ENCODE results near the gene VWA8.

The VWA8 gene

DNA sequence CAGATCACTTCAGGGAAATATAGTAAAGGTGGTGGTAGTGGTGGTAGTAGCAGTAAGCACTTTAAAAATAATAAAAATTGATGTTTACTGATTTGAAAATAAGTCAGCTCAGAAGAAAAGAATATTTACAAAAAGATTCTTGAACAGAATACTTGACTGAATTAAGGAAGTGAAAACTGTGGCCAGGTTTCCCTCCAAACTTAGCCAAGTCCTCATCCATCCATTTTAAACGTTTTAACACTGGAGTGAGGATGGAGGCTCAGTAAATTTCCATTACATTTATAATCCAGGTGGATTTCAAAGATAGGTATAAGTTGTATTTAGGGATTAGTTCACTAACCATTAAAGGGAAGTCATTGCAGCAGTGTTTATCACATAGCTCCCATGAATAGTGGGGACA lies 282.1 kb downstream of the VWA8 start:
- CTCF ChIA-PET: interaction anchor here (0.7 to 4.0 kb wide), 3 partner anchors 10 to 433 kb away, joined by 3 to 43 read pairs (median 3); no protein-coding TSS in a partner anchor
- POLR2A ChIA-PET: interaction anchor here (0.6 kb wide), 1 partner anchor 341 kb away, joined by 3 read pairs; no protein-coding TSS in a partner anchor
- no peak overlapping the region for H3K4me3 ChIP-seq (ENCODE audit: low read depth, low read length)
- TF ChIP-seq, protein P1, sequence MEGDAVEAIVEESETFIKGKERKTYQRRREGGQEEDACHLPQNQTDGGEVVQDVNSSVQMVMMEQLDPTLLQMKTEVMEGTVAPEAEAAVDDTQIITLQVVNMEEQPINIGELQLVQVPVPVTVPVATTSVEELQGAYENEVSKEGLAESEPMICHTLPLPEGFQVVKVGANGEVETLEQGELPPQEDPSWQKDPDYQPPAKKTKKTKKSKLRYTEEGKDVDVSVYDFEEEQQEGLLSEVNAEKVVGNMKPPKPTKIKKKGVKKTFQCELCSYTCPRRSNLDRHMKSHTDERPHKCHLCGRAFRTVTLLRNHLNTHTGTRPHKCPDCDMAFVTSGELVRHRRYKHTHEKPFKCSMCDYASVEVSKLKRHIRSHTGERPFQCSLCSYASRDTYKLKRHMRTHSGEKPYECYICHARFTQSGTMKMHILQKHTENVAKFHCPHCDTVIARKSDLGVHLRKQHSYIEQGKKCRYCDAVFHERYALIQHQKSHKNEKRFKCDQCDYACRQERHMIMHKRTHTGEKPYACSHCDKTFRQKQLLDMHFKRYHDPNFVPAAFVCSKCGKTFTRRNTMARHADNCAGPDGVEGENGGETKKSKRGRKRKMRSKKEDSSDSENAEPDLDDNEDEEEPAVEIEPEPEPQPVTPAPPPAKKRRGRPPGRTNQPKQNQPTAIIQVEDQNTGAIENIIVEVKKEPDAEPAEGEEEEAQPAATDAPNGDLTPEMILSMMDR (IDR thresholded peaks at IDR 0.05; ENCODE audit: insufficient read depth, low read length, missing control alignments): no peak
- no peak for DNase-seq (ENCODE audit: low read depth, low spot score)

DNA sequence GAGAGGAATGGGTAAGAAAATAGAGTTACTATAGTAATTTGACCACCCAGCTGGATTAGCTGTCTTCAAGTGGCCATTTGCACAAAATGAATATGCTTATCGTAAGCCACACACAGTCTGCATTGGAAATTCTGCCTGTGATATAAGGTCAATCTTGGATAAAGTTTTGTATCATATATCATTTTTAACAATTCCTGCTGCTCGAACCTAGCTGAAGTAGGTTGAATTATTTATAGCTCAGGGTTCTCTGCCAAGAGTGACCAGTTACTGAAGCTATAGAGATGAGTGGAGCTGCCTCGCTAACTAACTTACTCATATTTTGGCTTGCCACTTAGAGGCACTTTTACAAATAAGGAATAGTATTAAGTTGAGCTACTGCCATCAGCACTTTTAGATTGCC lies 282.7 kb downstream of the VWA8 start:
- TF ChIP-seq, protein P1 (IDR thresholded peaks at IDR 0.05; ENCODE audit: insufficient read depth, low read length, missing control alignments): no peak
- no peak overlapping the region for H3K4me3 ChIP-seq (ENCODE audit: low read depth, low read length)
- no peak for DNase-seq (ENCODE audit: low read depth, low spot score)
- CTCF ChIA-PET: interaction anchor here (0.7 to 4.0 kb wide), 4 partner anchors 10 to 434 kb away, joined by 3 to 43 read pairs (median 4); no protein-coding TSS in a partner anchor
- POLR2A ChIA-PET: interaction anchor here (0.6 kb wide), 1 partner anchor 484 kb away, joined by 3 read pairs; no protein-coding TSS in a partner anchor

DNA sequence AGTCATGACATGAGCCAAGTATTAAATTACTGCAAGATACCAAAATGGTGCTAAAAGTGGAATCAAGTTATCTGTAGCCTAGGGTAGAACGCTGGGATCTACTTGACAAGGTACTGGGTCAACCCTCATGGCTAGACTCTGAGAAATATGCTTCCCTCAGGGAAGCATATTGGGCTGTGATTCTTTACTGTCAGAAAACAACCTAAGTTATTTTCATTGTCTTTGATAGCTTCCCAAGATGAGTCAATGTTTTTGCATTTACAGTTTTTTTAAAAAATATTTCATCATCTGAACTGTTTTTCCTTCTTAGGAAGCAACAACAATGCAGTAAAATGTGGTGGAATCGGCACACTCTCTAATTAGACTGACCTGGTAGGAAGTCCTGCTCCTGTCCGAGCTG lies 285.6 kb downstream of the VWA8 start:
- no peak overlapping the region for H3K4me3 ChIP-seq (ENCODE audit: low read depth, low read length)
- ChIA-PET POLR2A (no interaction called here), CTCF (interaction anchor here (0.8 to 1.1 kb wide), 3 partner anchors 8 to 18 kb away, joined by 3 to 4 read pairs (median 3); no protein-coding TSS in a partner anchor)
- no peak for DNase-seq (ENCODE audit: low read depth, low spot score)
- TF ChIP-seq, protein P1 (IDR thresholded peaks at IDR 0.05; ENCODE audit: insufficient read depth, low read length, missing control alignments): no peak

DNA sequence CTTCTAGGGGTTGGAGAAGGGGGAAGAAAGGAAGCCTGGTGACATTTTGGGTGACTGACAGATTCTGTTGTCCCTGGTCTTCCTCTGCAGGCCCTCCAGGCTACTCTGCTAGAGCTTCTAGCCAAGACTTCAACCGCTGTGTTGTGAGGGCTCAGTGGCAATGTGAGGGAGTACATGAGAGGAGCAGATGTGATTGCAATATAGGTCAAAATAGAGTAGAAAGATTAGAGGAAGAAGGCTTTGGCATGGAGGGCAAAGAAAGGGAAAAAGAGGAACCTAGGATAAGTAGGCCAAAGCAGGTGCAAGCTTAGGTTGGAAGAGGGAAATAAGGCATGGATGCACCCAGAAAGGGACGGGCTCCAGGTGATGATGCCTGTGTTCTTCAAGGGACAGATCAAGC lies 286.7 kb downstream of the VWA8 start:
- ChIA-PET POLR2A (no interaction called here), CTCF (interaction anchor here (0.8 to 8.3 kb wide), 5 partner anchors 8 to 24 kb away, joined by 3 to 55 read pairs (median 3); no protein-coding TSS in a partner anchor)
- TF ChIP-seq, protein P1 (IDR thresholded peaks at IDR 0.05; ENCODE audit: insufficient read depth, low read length, missing control alignments): no peak
- DNase-seq (ENCODE audit: low read depth, low spot score): no peak
- H3K4me3 ChIP-seq (ENCODE audit: low read depth, low read length): no peak overlapping the region

DNA sequence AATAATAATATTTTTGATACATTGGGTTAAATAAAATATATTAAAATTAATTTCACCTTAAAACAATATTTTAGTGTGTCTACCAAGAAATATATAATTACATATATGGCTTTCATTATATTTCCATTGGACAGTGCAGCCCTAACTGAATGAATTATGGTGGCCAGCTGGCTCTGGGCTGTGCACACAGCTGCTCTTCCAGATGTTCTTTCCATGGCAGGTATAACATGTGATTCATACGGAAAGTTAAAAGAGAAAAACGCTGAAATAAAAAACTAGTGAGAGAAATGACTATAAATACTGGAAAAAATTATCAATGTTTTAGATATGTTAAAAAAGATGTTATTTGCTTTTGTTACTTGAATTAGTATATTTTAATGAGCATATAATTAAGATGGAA lies 287.3 kb downstream of the VWA8 start:
- TF ChIP-seq, protein P1 (IDR thresholded peaks at IDR 0.05; ENCODE audit: insufficient read depth, low read length, missing control alignments): no peak
- CTCF ChIA-PET: interaction anchor here (0.5 to 8.3 kb wide), 5 partner anchors 9 to 288 kb away, joined by 3 to 55 read pairs (median 3); no protein-coding TSS in a partner anchor
- no peak for DNase-seq (ENCODE audit: low read depth, low spot score)
- no peak overlapping the region for H3K4me3 ChIP-seq (ENCODE audit: low read depth, low read length)
- POLR2A ChIA-PET: no interaction called here

DNA sequence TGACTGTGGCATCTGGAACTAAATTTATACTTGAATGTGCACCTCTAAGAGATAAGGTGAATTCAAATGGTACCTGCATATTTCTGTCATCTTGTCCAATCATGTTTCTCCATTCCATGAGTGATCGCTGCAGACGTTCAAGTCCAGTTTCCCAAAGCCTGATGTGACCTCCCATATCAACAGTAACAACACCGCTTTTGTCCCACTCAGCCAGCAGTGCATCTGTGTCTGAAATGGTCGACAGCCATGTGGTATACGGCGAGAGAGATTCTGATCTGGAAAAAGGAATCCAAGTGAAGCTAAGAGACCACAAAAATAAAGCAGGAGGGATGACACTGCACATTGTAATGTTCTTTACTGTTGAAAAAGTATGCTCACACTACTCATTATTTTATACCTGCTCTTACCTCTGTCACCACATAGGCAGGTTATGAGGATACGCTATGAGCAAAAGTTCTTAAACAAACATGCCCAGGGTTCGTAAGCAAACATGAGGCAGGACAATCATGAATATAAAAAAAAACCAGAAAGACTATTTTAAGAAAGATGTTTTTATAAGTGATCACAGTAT lies 290.0 kb downstream of the VWA8 start:
- TF ChIP-seq, protein P1 (IDR thresholded peaks at IDR 0.05; ENCODE audit: insufficient read depth, low read length, missing control alignments): no peak
- H3K4me3 ChIP-seq (ENCODE audit: low read depth, low read length): no peak overlapping the region
- DNase-seq (ENCODE audit: low read depth, low spot score): no peak
- POLR2A ChIA-PET: no interaction called here
- CTCF ChIA-PET: interaction anchor here (0.7 to 8.3 kb wide), 5 partner anchors 13 to 438 kb away, joined by 3 to 182 read pairs (median 4); partner anchors contain the start of gene DGKH

Measured in AG04449 (cell line).